ENCODE results near the gene RNF19B. TPM values are rescaled to one million over a fixed set of nuclear protein-coding genes. Genes with fewer than 3 reads are reported as not detected.
A peak's percentile ranks its signal among the peaks of the same experiment; 100 is the strongest.

Gene RNF19B
- total and polyA plus RNA-seq, 5 experiments from 2014 or later = 0.44 to 21.6 (median 1.8) TPM

DNA sequence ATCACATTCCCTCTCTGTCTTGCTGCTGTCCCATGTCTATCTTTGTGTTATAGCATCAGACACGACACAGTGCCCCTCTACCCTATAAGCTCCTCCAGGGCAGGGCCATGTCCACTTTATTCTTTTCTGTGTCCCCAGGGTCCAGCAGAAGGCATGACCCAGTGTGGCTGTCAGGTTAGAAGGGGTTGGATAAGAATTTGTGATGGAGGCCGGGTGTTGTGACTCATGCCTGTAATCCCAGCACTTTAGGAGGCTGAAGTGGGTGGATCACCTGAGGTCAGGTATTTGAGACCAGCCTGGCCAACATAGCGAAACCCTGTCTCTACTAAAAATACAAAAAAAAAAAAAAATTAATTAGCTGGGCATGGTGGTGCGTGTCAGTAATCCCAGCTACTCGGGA is 26.3 kb upstream of the RNF19B start:
- ATAC-seq (no peak), DNase-seq (no peak)
- Mint-ChIP-seq H3K9me3 (no peaks in the 10 kb centered on the region), H3K27me3 (no peaks in the 10 kb centered on the region), H3K27ac (peak overlapping the region in 2 of 10 donors; percentile 29 to 57), H3K4me1 (peaks cover 4 to 49% (median 11%) of the 10 kb centered on the region in 4 donors), H3K4me3 (no peak overlapping the region), H3K36me3 (no peaks in the 10 kb centered on the region)
- POLR2A ChIA-PET = interaction anchor here (0.7 kb wide), 1 partner anchor 16 kb away, joined by 3 read pairs; no protein-coding TSS in a partner anchor

GRCh38 chr1:32989160-32990050 is 24.8 kb upstream of the RNF19B start:
- no peaks in the 10 kb centered on the region for H3K9me3 Mint-ChIP-seq
- H3K4me3 Mint-ChIP-seq = peak overlapping the region in 1 of 10 donors; percentile 41
- DNase-seq (peak in 1 of 10 donors; percentile 13), ATAC-seq (no peak)
- peak overlapping the region in 2 of 10 donors; percentile 72 to 76 for H3K27ac Mint-ChIP-seq
- POLR2A ChIA-PET = no interaction called here
- no peaks in the 10 kb centered on the region for H3K36me3 Mint-ChIP-seq
- H3K27me3 Mint-ChIP-seq = no peaks in the 10 kb centered on the region
- peaks cover 0 to 45% (median 5%) of the 10 kb centered on the region in 4 donors for H3K4me1 Mint-ChIP-seq

GRCh38 chr1:32988665-32989064 is 24.1 kb upstream of the RNF19B start:
- Mint-ChIP-seq H3K27ac (peak overlapping the region in 2 of 10 donors; percentile 72 to 76), H3K4me3 (peak overlapping the region in 1 of 10 donors; percentile 41), H3K27me3 (no peaks in the 10 kb centered on the region), H3K36me3 (no peaks in the 10 kb centered on the region), H3K4me1 (peaks cover 0 to 53% (median 5%) of the 10 kb centered on the region in 4 donors), H3K9me3 (no peaks in the 10 kb centered on the region)
- ATAC-seq = no peak
- no peak for DNase-seq
- POLR2A ChIA-PET = no interaction called here

GRCh38 chr1:32985226-32985625 is 20.6 kb upstream of the RNF19B start:
- H3K27me3 Mint-ChIP-seq = no peaks in the 10 kb centered on the region
- H3K27ac Mint-ChIP-seq = peak overlapping the region in 1 of 10 donors; percentile 53
- no peaks in the 10 kb centered on the region for H3K9me3 Mint-ChIP-seq
- peaks cover 5 to 60% (median 21%) of the 10 kb centered on the region in 4 donors for H3K4me1 Mint-ChIP-seq
- no peak overlapping the region for H3K4me3 Mint-ChIP-seq
- DNase-seq = no peak
- H3K36me3 Mint-ChIP-seq = no peaks in the 10 kb centered on the region
- POLR2A ChIA-PET = interaction anchor here (1.8 kb wide), 1 partner anchor 21 kb away, joined by 9 read pairs; the partner anchor contains the start of gene RNF19B
- no peak for ATAC-seq

DNA sequence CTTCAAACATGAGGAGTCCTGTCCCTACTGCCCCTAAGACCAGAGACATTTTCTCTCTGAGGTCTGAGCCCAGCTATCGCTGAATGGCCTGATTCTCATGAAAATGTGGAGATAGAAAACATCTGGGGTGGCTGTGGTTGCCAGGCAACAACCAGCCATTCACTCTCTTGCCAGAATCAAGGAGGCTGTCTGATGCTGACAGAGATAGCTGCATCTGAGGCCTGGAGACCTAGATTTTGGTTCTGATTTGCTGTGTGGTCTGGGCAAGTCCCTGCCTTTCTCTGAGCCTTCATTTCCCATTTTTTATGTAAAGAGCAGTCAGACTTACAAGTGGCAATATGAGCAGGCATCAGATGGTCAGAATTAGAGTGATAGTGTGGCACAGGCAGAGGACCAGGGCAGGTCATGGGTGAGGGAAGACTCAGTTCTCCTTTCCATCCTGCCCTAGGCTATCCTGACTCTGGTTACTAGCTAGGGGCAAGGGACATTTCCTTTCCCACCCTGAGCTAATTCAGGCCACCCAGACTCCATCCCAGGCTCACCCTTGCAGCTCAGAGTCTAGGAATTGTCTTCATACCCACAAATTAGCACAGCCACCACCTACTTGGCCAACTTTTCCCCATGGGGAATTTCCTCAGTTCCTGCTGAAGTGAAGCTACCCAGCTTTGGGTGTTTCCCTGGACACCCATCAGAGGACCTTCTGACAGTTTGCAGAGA is 20.0 kb upstream of the RNF19B start:
- Mint-ChIP-seq H3K4me1 (peaks cover 5 to 62% (median 21%) of the 10 kb centered on the region in 4 donors), H3K27ac (peak overlapping the region in 4 of 10 donors; percentile 53 to 71 (median 58)), H3K9me3 (no peaks in the 10 kb centered on the region), H3K27me3 (no peaks in the 10 kb centered on the region), H3K4me3 (no peak overlapping the region), H3K36me3 (no peaks in the 10 kb centered on the region)
- POLR2A ChIA-PET = no interaction called here
- DNase-seq = peak in 1 of 10 donors; percentile 24
- no peak for ATAC-seq

GRCh38 chr1:32984090-32984454 is 19.5 kb upstream of the RNF19B start:
- ATAC-seq (no peak), DNase-seq (peak in 1 of 10 donors; percentile 1)
- H3K9me3 Mint-ChIP-seq = no peaks in the 10 kb centered on the region
- H3K4me3 Mint-ChIP-seq = no peak overlapping the region
- H3K27me3 Mint-ChIP-seq = no peaks in the 10 kb centered on the region
- H3K4me1 Mint-ChIP-seq = peaks cover 5 to 59% (median 21%) of the 10 kb centered on the region in 4 donors
- H3K36me3 Mint-ChIP-seq = no peaks in the 10 kb centered on the region
- POLR2A ChIA-PET = no interaction called here
- peak overlapping the region in 2 of 10 donors; percentile 53 to 71 for H3K27ac Mint-ChIP-seq

DNA sequence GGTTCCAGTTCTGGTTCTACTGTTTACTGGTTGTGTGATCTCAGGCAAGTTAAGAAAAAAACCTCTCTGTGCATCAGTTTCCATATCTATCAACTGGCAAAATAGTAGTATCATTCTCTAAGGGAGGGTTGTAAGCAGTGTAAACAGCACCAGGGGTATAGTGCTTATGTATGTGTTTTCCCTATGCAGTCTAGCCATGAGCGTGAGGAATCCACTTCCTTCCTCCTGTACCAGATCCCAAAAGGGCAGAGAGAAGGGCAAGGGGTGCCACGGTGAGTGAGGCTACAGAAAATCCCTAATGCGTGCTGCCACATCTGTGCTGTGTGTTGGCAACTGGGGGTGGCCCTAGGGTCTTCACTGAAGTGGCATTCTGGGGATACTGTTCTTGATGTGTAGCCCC is 18.4 kb upstream of the RNF19B start:
- Mint-ChIP-seq H3K9me3 (no peaks in the 10 kb centered on the region), H3K27me3 (no peaks in the 10 kb centered on the region), H3K4me1 (peaks cover 5 to 54% (median 21%) of the 10 kb centered on the region in 4 donors), H3K36me3 (no peaks in the 10 kb centered on the region), H3K27ac (peak overlapping the region in 3 of 10 donors; percentile 34 to 97 (median 92)), H3K4me3 (no peak overlapping the region)
- DNase-seq (no peak), ATAC-seq (no peak)
- POLR2A ChIA-PET = no interaction called here

DNA sequence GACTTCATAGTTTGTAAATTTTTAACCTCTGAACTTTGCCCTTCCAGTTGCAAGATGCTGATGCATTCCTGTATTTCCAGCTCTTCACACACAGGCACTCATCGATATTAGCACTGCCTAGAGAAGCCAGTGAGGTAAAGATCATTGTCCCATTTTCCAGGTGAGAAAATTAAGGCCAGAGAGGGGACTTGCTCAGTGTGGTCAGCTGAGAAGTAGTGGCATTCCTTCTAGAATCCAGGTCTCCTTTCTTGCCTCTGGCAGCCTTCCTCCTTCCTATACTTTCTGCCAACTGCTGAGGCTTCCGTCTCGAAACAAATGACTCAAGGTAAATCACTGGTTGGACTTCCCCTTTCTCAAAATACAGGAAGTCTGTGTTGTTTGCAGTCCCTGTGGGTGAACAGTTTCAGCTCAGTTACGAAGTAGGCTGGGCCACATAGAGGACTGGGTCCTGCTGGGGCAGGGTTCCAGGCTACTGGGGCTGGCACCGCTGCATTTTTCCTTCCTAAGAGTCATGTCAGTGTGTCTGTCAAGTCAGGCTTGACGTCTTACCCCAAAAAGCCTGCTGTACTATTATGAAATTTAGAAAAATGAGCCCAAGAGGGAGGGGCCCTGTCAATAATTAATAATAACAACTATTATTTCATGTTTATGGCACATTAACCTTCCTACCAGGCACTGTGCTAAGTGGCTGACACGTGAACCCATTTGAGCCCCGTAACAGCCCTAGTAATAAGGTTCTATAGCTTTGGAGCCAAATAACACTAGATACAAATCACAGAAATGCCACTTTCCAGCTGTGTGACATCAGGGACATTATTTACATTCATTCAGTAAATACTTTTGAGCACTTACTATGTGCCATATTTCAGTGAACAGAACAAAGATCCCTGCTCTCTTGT is 16.6 kb upstream of the RNF19B start:
- POLR2A ChIA-PET = interaction anchor here (0.5 to 2.3 kb wide), 7 partner anchors 9 to 229 kb away, joined by 3 to 60 read pairs (median 3); partner anchors contain the start of genes AZIN2 and RNF19B
- peaks cover 5 to 51% (median 21%) of the 10 kb centered on the region in 4 donors for H3K4me1 Mint-ChIP-seq
- peak overlapping the region; percentile 90 to 99 (median 96) for H3K27ac Mint-ChIP-seq
- no peaks in the 10 kb centered on the region for H3K9me3 Mint-ChIP-seq
- no peaks in the 10 kb centered on the region for H3K27me3 Mint-ChIP-seq
- ATAC-seq (peak; percentile 100), DNase-seq (peak in 9 of 10 donors; percentile 27 to 71 (median 53))
- H3K4me3 Mint-ChIP-seq = peak overlapping the region; percentile 67 to 87 (median 80)
- H3K36me3 Mint-ChIP-seq = no peaks in the 10 kb centered on the region

- ATAC-seq (no peak), DNase-seq (no peak)
- Mint-ChIP-seq H3K27me3 (no peaks in the 10 kb centered on the region), H3K9me3 (no peaks in the 10 kb centered on the region), H3K27ac (peak overlapping the region in 7 of 10 donors; percentile 53 to 99 (median 90)), H3K4me1 (peaks cover 5 to 50% (median 21%) of the 10 kb centered on the region in 4 donors), H3K4me3 (peak overlapping the region in 3 of 10 donors; percentile 7 to 69 (median 9)), H3K36me3 (no peaks in the 10 kb centered on the region)
- POLR2A ChIA-PET = interaction anchor here (1.2 to 2.3 kb wide), 5 partner anchors 8 to 101 kb away, joined by 3 to 60 read pairs (median 3); partner anchors contain the start of genes AZIN2 and RNF19B
Measured at GRCh38 chr1:32980080-32980479, 15.5 kb upstream of the RNF19B start.

DNA sequence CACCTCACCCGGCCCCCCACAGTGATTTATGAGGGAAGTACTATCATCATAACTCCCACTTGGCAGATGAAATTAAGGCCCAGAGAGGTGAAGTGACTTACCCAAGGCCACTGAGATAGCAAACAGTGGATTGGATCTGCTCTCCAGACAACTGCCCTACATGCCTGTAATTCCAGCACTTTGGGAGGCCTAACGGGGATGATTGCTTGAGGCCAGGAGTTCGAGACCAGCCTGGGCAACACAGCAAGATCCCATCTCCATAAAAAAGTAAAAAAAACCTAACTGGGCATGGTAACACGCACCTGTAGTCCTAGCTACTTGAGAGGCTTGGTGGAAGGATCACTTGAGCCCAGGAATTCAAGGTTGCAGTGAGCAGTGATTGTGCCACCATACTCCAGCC is 14.2 kb upstream of the RNF19B start:
- Mint-ChIP-seq H3K4me3 (peak overlapping the region in 1 of 10 donors; percentile 24), H3K27ac (peak overlapping the region in 2 of 10 donors; percentile 19 to 50), H3K27me3 (no peaks in the 10 kb centered on the region), H3K36me3 (no peaks in the 10 kb centered on the region), H3K4me1 (peaks cover 5 to 42% (median 21%) of the 10 kb centered on the region in 4 donors), H3K9me3 (no peaks in the 10 kb centered on the region)
- no peak for DNase-seq
- no peak for ATAC-seq
- POLR2A ChIA-PET = interaction anchor here (2.3 kb wide), 1 partner anchor 15 kb away, joined by 10 read pairs; the partner anchor contains the start of gene RNF19B

GRCh38 chr1:32977546-32978087 is 13.0 kb upstream of the RNF19B start:
- H3K36me3 Mint-ChIP-seq = no peaks in the 10 kb centered on the region
- ATAC-seq (no peak), DNase-seq (no peak)
- H3K4me3 Mint-ChIP-seq = no peak overlapping the region
- POLR2A ChIA-PET = interaction anchor here (2.3 kb wide), 1 partner anchor 13 kb away, joined by 10 read pairs; the partner anchor contains the start of gene RNF19B
- peaks cover 0 to 4% (median under 1%) of the 10 kb centered on the region in 5 donors for H3K27me3 Mint-ChIP-seq
- no peaks in the 10 kb centered on the region for H3K9me3 Mint-ChIP-seq
- H3K4me1 Mint-ChIP-seq = peaks cover 5 to 33% (median 19%) of the 10 kb centered on the region in 4 donors
- peak overlapping the region in 3 of 10 donors; percentile 41 to 78 (median 48) for H3K27ac Mint-ChIP-seq

All from naive thymus-derived CD8-positive, alpha-beta T cell (primary cell).